BJ (cell line): Measurements from ENCODE around the gene PIK3R6. TPM values are rescaled to one million over a fixed set of nuclear protein-coding genes. Genes with fewer than 3 reads are reported as not detected.

Experiments
- CTCF ChIA-PET: fragments of 350-600 bp; formaldehyde crosslinking; extraction: SDS; loops from one replicate; lab custom pipeline; 2021; ENCODE audit warnings: antibody characterized with exemption, inconsistent platforms; lab: Yijun Ruan, JAX
- POLR2A ChIA-PET: fragments of 300-600 bp; sonication (Branson Sonifier 250); formaldehyde crosslinking; extraction: SDS; loops from one replicate; lab custom pipeline; 2021; ENCODE audit warnings: antibody characterized with exemption; lab: Charles Lee
- DNase-seq: peaks from one replicate; pipeline ENCODE4 v3.0.0-alpha.2; 2011; ENCODE audit warnings: low read depth
- H3K27me3 ChIP-seq: 2 replicates; pipeline ENCODE4 v1.6.0; 2011; ENCODE audit warnings: low read length; ENCODE audit not compliant: control insufficient read depth, insufficient read depth
- H3K36me3 ChIP-seq: 2 replicates; pipeline ENCODE4 v1.5.1; 2011; ENCODE audit warnings: low read length; ENCODE audit not compliant: control insufficient read depth, insufficient read depth
- H3K4me3 ChIP-seq: 2 replicates; pipeline ENCODE4 v1.5.1; 2011; ENCODE audit warnings: low read depth, mild to moderate bottlenecking, control low read depth, low read length
- CTCF ChIP-seq: IDR thresholded peaks from 2 replicates; pipeline ENCODE4 v1.5.1; 2011; ENCODE audit warnings: low read depth, mild to moderate bottlenecking, control low read depth, inconsistent platforms, low read length, moderate library complexity; ENCODE audit not compliant: insufficient read depth
- polyA plus RNA-seq: library from polyadenylated mRNA; depleted of rRNA; stranded (reverse); fragments of >200 nt; gene quantifications from 2 replicates; pipeline ENCODE4 v1.2.3, GENCODE V29; 2011

Gene PIK3R6
- polyA plus RNA-seq, 1 experiment, result not detected

- no peaks in the 10 kb centered on the region for H3K36me3 ChIP-seq
- H3K4me3 ChIP-seq, result no peak overlapping the region
- ChIA-PET POLR2A (no interaction called here), CTCF (interaction anchor here (1.1 to 1.2 kb wide), 2 partner anchors 13 to 116 kb away, joined by 3 read pairs; no protein-coding TSS in a partner anchor)
- DNase-seq, result no peak
- TF ChIP-seq CTCF, result no peak
- H3K27me3 ChIP-seq, result no peaks in the 10 kb centered on the region
These were observed 14.1 kb upstream of the PIK3R6 start for GRCh38 chr17:8881606-8882005.

GRCh38 chr17:8880466-8880865 is 13.0 kb upstream of the PIK3R6 start:
- ChIA-PET POLR2A (no interaction called here), CTCF (interaction anchor here (2.9 kb wide), 1 partner anchor 9 kb away, joined by 16 read pairs; no protein-coding TSS in a partner anchor)
- TF ChIP-seq CTCF, result no peak
- no peak for DNase-seq
- no peak overlapping the region for H3K4me3 ChIP-seq
- H3K36me3 ChIP-seq, result no peaks in the 10 kb centered on the region
- H3K27me3 ChIP-seq, result no peaks in the 10 kb centered on the region

GRCh38 chr17:8879410-8879809 is 11.9 kb upstream of the PIK3R6 start:
- H3K27me3 ChIP-seq, result no peaks in the 10 kb centered on the region
- no peak overlapping the region for H3K4me3 ChIP-seq
- ChIA-PET POLR2A (no interaction called here), CTCF (interaction anchor here (2.9 kb wide), 1 partner anchor 10 kb away, joined by 16 read pairs; no protein-coding TSS in a partner anchor)
- H3K36me3 ChIP-seq, result no peaks in the 10 kb centered on the region
- no peak for TF ChIP-seq CTCF
- no peak for DNase-seq

- Histone ChIP-seq H3K27me3 (no peaks in the 10 kb centered on the region), H3K36me3 (no peaks in the 10 kb centered on the region), H3K4me3 (no peak overlapping the region)
- ChIA-PET POLR2A (no interaction called here), CTCF (interaction anchor here (1.1 to 2.9 kb wide), 2 partner anchors 11 to 37 kb away, joined by 3 to 16 read pairs; no protein-coding TSS in a partner anchor)
- DNase-seq, result no peak
- no peak for TF ChIP-seq CTCF
These were observed 10.5 kb upstream of the PIK3R6 start for GRCh38 chr17:8877984-8878383.

GRCh38 chr17:8875957-8876356 is 8.5 kb upstream of the PIK3R6 start:
- no peaks in the 10 kb centered on the region for H3K36me3 ChIP-seq
- no peak for DNase-seq
- ChIA-PET CTCF (interaction anchor here (1.2 to 1.8 kb wide), 2 partner anchors 19 to 51 kb away, joined by 5 read pairs; no protein-coding TSS in a partner anchor), POLR2A (no interaction called here)
- TF ChIP-seq CTCF, result no peak
- no peak overlapping the region for H3K4me3 ChIP-seq
- no peaks in the 10 kb centered on the region; the same call in 1 of the 2 replicates for H3K27me3 ChIP-seq
